Astrocyte (in vitro differentiated cells and primary cell): Measurements from ENCODE around the gene STON1.

Source experiments
- EZH2 ChIP-seq: IDR thresholded peaks from 2 replicates; pipeline ENCODE4 v1.6.1; 2012; ENCODE audit warnings: mild to moderate bottlenecking, low read length, inconsistent platforms; ENCODE audit not compliant: insufficient read depth
- TF ChIP-seq, protein P1 (sequence below): IDR thresholded peaks from 2 replicates; pipeline ENCODE4 v1.5.1; 2011; ENCODE audit warnings: low read depth, mild to moderate bottlenecking, inconsistent platforms, low read length, moderate library complexity; ENCODE audit not compliant: insufficient read depth

GRCh38 chr2:48633143-48633542, 103.2 kb downstream of the STON1 start:
- no peak for TF ChIP-seq EZH2
- TF ChIP-seq, protein P1, sequence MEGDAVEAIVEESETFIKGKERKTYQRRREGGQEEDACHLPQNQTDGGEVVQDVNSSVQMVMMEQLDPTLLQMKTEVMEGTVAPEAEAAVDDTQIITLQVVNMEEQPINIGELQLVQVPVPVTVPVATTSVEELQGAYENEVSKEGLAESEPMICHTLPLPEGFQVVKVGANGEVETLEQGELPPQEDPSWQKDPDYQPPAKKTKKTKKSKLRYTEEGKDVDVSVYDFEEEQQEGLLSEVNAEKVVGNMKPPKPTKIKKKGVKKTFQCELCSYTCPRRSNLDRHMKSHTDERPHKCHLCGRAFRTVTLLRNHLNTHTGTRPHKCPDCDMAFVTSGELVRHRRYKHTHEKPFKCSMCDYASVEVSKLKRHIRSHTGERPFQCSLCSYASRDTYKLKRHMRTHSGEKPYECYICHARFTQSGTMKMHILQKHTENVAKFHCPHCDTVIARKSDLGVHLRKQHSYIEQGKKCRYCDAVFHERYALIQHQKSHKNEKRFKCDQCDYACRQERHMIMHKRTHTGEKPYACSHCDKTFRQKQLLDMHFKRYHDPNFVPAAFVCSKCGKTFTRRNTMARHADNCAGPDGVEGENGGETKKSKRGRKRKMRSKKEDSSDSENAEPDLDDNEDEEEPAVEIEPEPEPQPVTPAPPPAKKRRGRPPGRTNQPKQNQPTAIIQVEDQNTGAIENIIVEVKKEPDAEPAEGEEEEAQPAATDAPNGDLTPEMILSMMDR: no peak
